ENCODE results near the gene CC2D2A.

DNA sequence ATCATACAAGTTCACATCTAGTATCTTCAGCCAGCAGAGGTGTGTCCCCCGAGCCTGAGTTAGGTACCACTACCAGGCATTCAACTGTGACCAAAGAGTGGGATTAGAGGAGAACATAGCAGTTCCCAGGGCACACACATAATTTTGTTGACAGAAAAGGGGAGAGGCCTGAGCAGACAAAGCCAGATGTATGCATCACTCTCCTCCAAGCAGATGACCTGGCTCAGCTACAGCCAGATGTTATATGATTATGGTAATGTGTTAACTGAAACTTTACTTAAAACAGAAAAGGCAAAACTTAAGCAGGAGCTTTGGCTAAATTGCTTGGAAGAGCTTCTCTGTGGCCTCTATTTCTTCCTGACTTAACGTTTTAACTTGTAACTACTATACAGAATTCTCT is 88.9 kb downstream of the CC2D2A start:
- TF ChIP-seq CTCF (IDR thresholded peaks at IDR 0.05) (no peak), POLR2AphosphoS5 (IDR thresholded peaks at IDR 0.05; ENCODE audit: insufficient read depth in 1 of 2, low read depth in 1 of 2) (no peak), POLR2A (IDR thresholded peaks at IDR 0.05) (no peak)

Measured in vagina (tissue), 2 donors.